Kidney (tissue), 14 donors: ENCODE measurements around the gene CCR5. TPM values are rescaled to one million over a fixed set of nuclear protein-coding genes. Genes with fewer than 3 reads are reported as not detected.
"Not testable (repeated sequence)": the region's sequence is repeated elsewhere in the genome, so short reads cannot be mapped to it uniquely, and the experiment has no call there.

Experiments
- DNase-seq, 5 donors: peaks; one replicate each; pipeline ENCODE4 v3.0.0-alpha.2; 2013 to 2020
- FAIRE-seq: peaks from 2 replicates; lab custom pipeline; 2012; peaks lifted over from hg19 to GRCh38; lab: Jason Lieb, UNC
- H3K27ac ChIP-seq, 2 donors: one replicate each; pipeline ENCODE4 v1.7.0; 2013; ENCODE audit warnings: low read depth in 2 of 2, low read length in 2 of 2, inconsistent platforms in 1 of 2
- H3K27me3 ChIP-seq: one replicate; pipeline ENCODE4 v1.7.1; 2013; ENCODE audit warnings: low read length, inconsistent platforms; ENCODE audit not compliant: control insufficient read depth, insufficient read depth
- H3K36me3 ChIP-seq, 3 donors: one replicate each; pipeline versions ENCODE4 v1.7.0 to v1.7.1; 2013; ENCODE audit warnings: low read length in 3 of 3, control low read depth in 1 of 3, inconsistent platforms in 1 of 3; ENCODE audit not compliant: insufficient read depth in 3 of 3, control insufficient read depth in 2 of 3
- H3K4me1 ChIP-seq, 3 donors: one replicate each; pipeline versions ENCODE4 v1.7.0 to v1.7.1; 2013; ENCODE audit warnings: low read length in 3 of 3, inconsistent platforms in 1 of 3, low read depth in 1 of 3; ENCODE audit not compliant: control insufficient read depth in 2 of 3, insufficient read depth in 2 of 3
- H3K4me3 ChIP-seq, 3 donors: one replicate each; pipeline versions ENCODE4 v1.7.0 to v1.8.1; 2013; ENCODE audit warnings: low read length in 3 of 3, control low read depth in 1 of 3, inconsistent platforms in 1 of 3
- H3K9ac ChIP-seq, 3 donors: one replicate each; pipeline versions ENCODE4 v1.7.0 to v1.7.1; 2013; ENCODE audit warnings: low read length in 3 of 3, control low read depth in 1 of 3, inconsistent platforms in 1 of 3
- H3K9me3 ChIP-seq, 3 donors: one replicate each; pipeline versions ENCODE4 v1.7.0 to v1.7.1; 2013; ENCODE audit warnings: low read length in 3 of 3, control low read depth in 1 of 3, inconsistent platforms in 1 of 3; ENCODE audit not compliant: control insufficient read depth in 2 of 3, insufficient read depth in 1 of 3
- CTCF ChIP-seq: IDR thresholded peaks from 3 replicates; pipeline ENCODE4 v1.5.1; 2012; ENCODE audit warnings: mild to moderate bottlenecking, moderate library complexity, borderline replicate concordance; ENCODE audit not compliant: insufficient read depth; ENCODE audit errors: extremely low read depth
- intact Hi-C: fragments of 100-400 bp; cut with DNase I; formaldehyde crosslinking; loops from one replicate; pipeline ENCODE4 v1.11.1; 2022
- polyA plus RNA-seq: library from polyadenylated mRNA; stranded (reverse); fragments of 350-450 nt; fragmentation: Illumina TruSeq; extraction: RNeasy Lipid Tissue Mini Kit (QIAGEN cat#74804); gene quantifications from one replicate; pipeline ENCODE4 v1.2.3, GENCODE V29; 2014; ENCODE audit warnings: low read depth, low replicate concordance; ENCODE audit not compliant: insufficient read depth
- total RNA-seq: library from RNA; stranded (reverse); fragmentation: NEBNext Ultra II Directional; extraction: Animal tissue kit (Norgen Biotek cat#: 25700); gene quantifications from one replicate; pipeline ENCODE4 v1.2.1, GENCODE V29; 2021
- donor health status: control.
- donor health status: control.
- donor health status: control.
- donor health status: control.
- donor health status: control.
- donor health status: DM: yes; HTN: yes; CAD: no.
- donor health status: Normal renal cell carcinoma (clear cell type).

The CCR5 gene
- total and polyA plus RNA-seq, 2 donors from 2014 or later: 0.32 to 4.4 TPM

DNA sequence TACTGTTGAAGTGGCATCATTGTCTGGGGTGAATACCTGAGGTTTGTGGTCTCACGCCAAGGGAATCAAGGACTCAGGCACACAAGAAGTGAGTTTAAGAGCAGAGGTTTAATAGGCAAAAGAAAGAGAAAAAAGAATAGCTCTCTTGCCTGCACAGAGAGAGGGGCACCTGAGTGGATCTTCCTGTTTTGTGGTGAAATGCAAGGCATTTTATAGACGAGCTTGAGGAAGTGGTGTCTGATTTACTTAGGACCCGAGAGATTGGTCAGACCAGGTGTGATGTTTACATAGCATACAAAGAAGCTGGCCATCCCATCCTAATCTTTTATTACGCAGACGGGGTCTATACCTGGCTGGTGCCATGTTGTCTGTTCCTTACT, 13.2 kb downstream of the CCR5 start:
- H3K27me3 ChIP-seq: no peaks in the 10 kb centered on the region
- H3K27ac ChIP-seq: no peak overlapping the region
- DNase-seq: no peak
- TF ChIP-seq CTCF: no peak
- no peaks in the 10 kb centered on the region for H3K9me3 ChIP-seq
- FAIRE-seq: no peak
- peaks cover 0 to 2% (median 0%) of the 10 kb centered on the region in 3 donors for H3K4me1 ChIP-seq
- H3K36me3 ChIP-seq: no peaks in the 10 kb centered on the region
- intact Hi-C loops: no loop called here
- no peak overlapping the region for H3K9ac ChIP-seq
- no peak overlapping the region for H3K4me3 ChIP-seq

GRCh38 chr3:46386205-46386604, 15.5 kb downstream of the CCR5 start:
- no peaks in the 10 kb centered on the region for H3K36me3 ChIP-seq
- intact Hi-C loops: no loop called here
- H3K27me3 ChIP-seq: no peaks in the 10 kb centered on the region
- no peak overlapping the region for H3K27ac ChIP-seq
- DNase-seq (no peak), FAIRE-seq (no peak)
- H3K4me3 ChIP-seq: no peak overlapping the region
- H3K9ac ChIP-seq: no peak overlapping the region
- H3K4me1 ChIP-seq: no peaks in the 10 kb centered on the region
- no peaks in the 10 kb centered on the region for H3K9me3 ChIP-seq
- TF ChIP-seq CTCF: no peak

- H3K9me3 ChIP-seq, H3K9ac ChIP-seq, intact Hi-C loops, H3K4me3 ChIP-seq, FAIRE-seq, H3K27ac ChIP-seq, H3K4me1 ChIP-seq, DNase-seq, H3K27me3 ChIP-seq, H3K36me3 ChIP-seq: not testable (repeated sequence)
Observed at GRCh38 chr3:46388847-46389246, 18.1 kb downstream of the CCR5 start.

DNA sequence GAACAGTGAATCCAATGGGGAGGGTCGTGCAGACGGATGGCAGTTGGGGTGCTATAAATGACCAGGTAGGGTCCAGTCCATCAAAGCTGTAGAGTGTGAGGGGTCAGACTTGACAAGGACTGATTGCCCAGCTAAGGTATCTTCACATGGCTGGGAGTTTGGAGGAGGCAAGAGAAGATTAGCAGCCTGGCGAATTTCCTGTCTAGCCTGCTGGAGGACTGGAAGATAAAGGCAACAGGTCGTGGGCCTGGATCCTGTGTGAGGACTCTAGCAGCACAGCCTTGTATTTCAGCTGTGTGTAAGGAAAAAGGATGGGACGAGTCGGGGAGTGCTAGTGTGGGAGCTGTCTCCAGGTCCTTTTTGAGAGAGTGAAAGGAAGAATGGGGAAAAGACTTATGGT, 18.6 kb downstream of the CCR5 start:
- Histone ChIP-seq H3K4me1 (no peaks in the 10 kb centered on the region), H3K36me3 (no peaks in the 10 kb centered on the region), H3K4me3 (no peak overlapping the region), H3K9me3 (no peaks in the 10 kb centered on the region), H3K27me3 (no peaks in the 10 kb centered on the region), H3K27ac (no peak overlapping the region), H3K9ac (no peak overlapping the region)
- FAIRE-seq (no peak), DNase-seq (no peak)
- intact Hi-C loops: no loop called here
- no peak for TF ChIP-seq CTCF

DNA sequence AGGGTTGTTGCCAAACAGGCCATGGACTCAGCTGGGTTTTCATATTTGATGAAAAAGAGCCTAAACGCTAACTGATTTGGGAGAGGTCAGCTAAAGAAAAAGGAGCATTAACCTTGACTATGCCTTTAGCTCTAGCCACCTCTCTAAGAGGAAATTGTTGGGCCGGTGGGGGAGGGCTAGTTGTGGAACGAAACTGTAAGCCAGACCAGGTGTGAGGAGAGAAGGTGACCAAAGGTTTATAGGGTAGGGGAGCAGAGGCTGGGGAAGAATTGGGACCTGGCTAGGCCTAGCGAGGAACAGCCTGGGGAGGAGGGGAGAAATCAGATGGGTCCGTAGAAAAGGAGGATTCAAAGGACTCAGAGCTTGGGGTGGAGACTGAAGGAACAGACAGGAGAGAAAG, 20.8 kb downstream of the CCR5 start:
- H3K4me1 ChIP-seq, H3K9me3 ChIP-seq, H3K27ac ChIP-seq, H3K4me3 ChIP-seq, H3K36me3 ChIP-seq, FAIRE-seq, H3K27me3 ChIP-seq, intact Hi-C loops, H3K9ac ChIP-seq, DNase-seq: not testable (repeated sequence)
